ENCODE data around the gene OIP5. TPM values are rescaled to one million over a fixed set of nuclear protein-coding genes. Genes with fewer than 3 reads are reported as not detected.

Gene OIP5
- total and polyA plus RNA-seq, 10 of the 15 experiments (the other 5 are each of a cell fraction or from before 2014, with no cell fraction given) = 4.8 to 61.4 (median 22.1) TPM

DNA sequence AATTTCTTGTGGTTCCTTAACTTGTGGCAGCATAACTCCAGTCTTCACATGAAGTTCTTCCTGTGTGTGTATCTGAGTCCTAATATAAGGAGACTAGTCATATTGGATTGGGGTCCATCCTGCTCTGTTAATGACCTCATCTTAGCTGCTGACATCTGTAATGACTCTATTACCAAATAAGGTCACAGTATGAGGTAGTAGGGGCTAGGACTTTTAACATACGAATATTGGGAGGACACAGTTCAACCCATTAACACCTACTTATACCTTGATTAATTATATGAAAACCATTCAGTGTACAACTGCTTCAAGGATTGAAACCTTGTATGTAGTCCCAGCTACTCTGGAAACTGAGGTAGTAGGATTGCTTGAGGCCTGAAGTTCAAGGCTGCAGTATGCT lies 43.9 kb downstream of the OIP5 start:
- no peak for ATAC-seq
- H3K27ac ChIP-seq (ENCODE audit: control insufficient read depth, insufficient read depth) = no peak overlapping the region
- intact Hi-C loops (cut with micrococcal nuclease; ENCODE audit: unreplicated experiment) (no loop called here), in situ Hi-C loops (cut with MboI) (no loop called here)
- POLR2A ChIA-PET = interaction anchor here (0.6 to 0.8 kb wide), 2 partner anchors 41 to 736 kb away, joined by 5 to 7 read pairs; no protein-coding TSS in a partner anchor
- CTCF ChIA-PET = interaction anchor here (0.5 to 1.6 kb wide), 4 partner anchors 29 to 57 kb away, joined by 3 to 5 read pairs (median 3); partner anchors contain the start of gene CHP1
- no peak overlapping the region for H2AFZ ChIP-seq (ENCODE audit: control insufficient read depth, low read depth, low read length)
- H3K4me2 ChIP-seq (ENCODE audit: control insufficient read depth, insufficient read depth) = peak overlapping the region; percentile 3; the same call in 1 of the 2 replicates
- WGBS (ENCODE audit: insufficient coverage, insufficient replicate concordance, low lambda C conversion rate, missing lambda C conversion rate) = 95% methylated on average over 1 of the region's 1 CpG
- no peak for DNase-seq (ENCODE audit: low read depth, low spot score)
- no peak overlapping the region for H3K4me3 ChIP-seq
- no peaks in the 10 kb centered on the region for H4K20me1 ChIP-seq (ENCODE audit: control insufficient read depth, insufficient read depth)
- SMC1A ChIA-PET (ENCODE audit: uncharacterized antibody, unreplicated experiment) = interaction anchor here (0.7 to 0.8 kb wide), 2 partner anchors 48 to 57 kb away, joined by 3 read pairs; partner anchors contain the start of gene CHP1
- peaks cover 13% of the 10 kb centered on the region for H3K4me1 ChIP-seq (ENCODE audit: control insufficient read depth, insufficient read depth, low read length)
- FAIRE-seq = no peak
- peaks cover 3 to 19% of the 10 kb centered on the region in 2 experiments for H3K36me3 ChIP-seq (ENCODE audit: control insufficient read depth in 2 of 2, insufficient read depth in 2 of 2, low read length in 1 of 2)
- RAD21 ChIA-PET (ENCODE audit: unreplicated experiment) = interaction anchor here (1.5 kb wide), 1 partner anchor 57 kb away, joined by 3 read pairs; the partner anchor contains the start of gene CHP1
- no peaks in the 10 kb centered on the region for H3K27me3 ChIP-seq (replicated peaks in 1 of 2; ENCODE audit: control insufficient read depth in 2 of 2, insufficient read depth in 2 of 2, low read length in 1 of 2)
- BruUV-seq (replicated peaks) = TSS peak; percentile 20
- H3K9me3 ChIP-seq (replicated peaks; ENCODE audit: control insufficient read depth, insufficient read depth, low read length) = peaks cover 2% of the 10 kb centered on the region
- 0 out of 2 replicates have a peak, but pooled peaks have one; percentile 23 for TF ChIP-seq CREB1 (IDR thresholded peaks at IDR 0.05; ENCODE audit: low read depth)
- TF ChIP-seq EED (IDR thresholded peaks at IDR 0.05; ENCODE audit: low read depth) = no peak
- 0 out of 2 replicates have a peak, but pooled peaks have one; percentile 19 for TF ChIP-seq ATF7 (IDR thresholded peaks at IDR 0.05; ENCODE audit: low read depth)
- TF ChIP-seq KAT2A (conservative IDR thresholded peaks at IDR 0.05; ENCODE audit: control insufficient read depth, low read depth, low read length) = no peak
- no peak for TF ChIP-seq SPI1 (IDR thresholded peaks at IDR 0.05; ENCODE audit: borderline replicate concordance, insufficient read depth, low read depth, low read length)
- 0 out of 4 replicates have a peak, but pooled peaks of 1 of the 2 experiments have one; percentile 46 for TF ChIP-seq SRF (IDR thresholded peaks at IDR 0.05; ENCODE audit: low read depth in 2 of 2, low read length in 2 of 2)
- no peak for TF ChIP-seq HDAC2 (IDR thresholded peaks at IDR 0.05)
- no peak overlapping the region for H3K9ac ChIP-seq (ENCODE audit: control insufficient read depth, insufficient read depth, low read length)
- peaks cover 44% of the 10 kb centered on the region for H3K79me2 ChIP-seq (ENCODE audit: control insufficient read depth, insufficient read depth, low read length)
